KMS-11 (cell line): Measurements from ENCODE around the gene SHROOM2.

ENCODE experiments used
- H2AFZ ChIP-seq: fragments of 200-600 bp; sonication (generic); 2 replicates; pipeline ENCODE4 v1.6.1; 2016; ENCODE audit warnings: antibody characterized with exemption, mixed run types, low read depth
- H3K27ac ChIP-seq: fragments of 200-600 bp; sonication (generic); 2 replicates; pipeline ENCODE4 v1.6.1; 2016; ENCODE audit warnings: mild to moderate bottlenecking, mixed run types
- H3K27me3 ChIP-seq: fragments of 200-600 bp; sonication (generic); 2 replicates; pipeline ENCODE4 v1.6.1; 2017; ENCODE audit warnings: mild to moderate bottlenecking, low read depth, mixed run types, moderate library complexity; ENCODE audit not compliant: insufficient read depth
- H3K36me3 ChIP-seq: fragments of 200-600 bp; sonication (generic); 2 replicates; pipeline ENCODE4 v1.6.1; 2017; ENCODE audit warnings: mild to moderate bottlenecking, mixed run types; ENCODE audit not compliant: insufficient read depth
- H3K4me1 ChIP-seq: fragments of 200-600 bp; sonication (generic); 2 replicates; pipeline ENCODE4 v1.6.1; 2016; ENCODE audit warnings: mild to moderate bottlenecking, low read depth, mixed run types; ENCODE audit not compliant: poor library complexity, severe bottlenecking
- H3K4me2 ChIP-seq: fragments of 200-600 bp; sonication (generic); 2 replicates; pipeline ENCODE4 v1.7.0; 2016; ENCODE audit warnings: mild to moderate bottlenecking, mixed run types
- H3K4me3 ChIP-seq: fragments of 200-600 bp; sonication (generic); IDR thresholded peaks from 2 replicates; pipeline ENCODE4 v1.6.1; 2017; ENCODE audit warnings: low read depth, low read length, mixed read lengths; ENCODE audit not compliant: insufficient read depth
- H3K79me2 ChIP-seq: fragments of 200-600 bp; sonication (generic); 2 replicates; pipeline ENCODE4 v1.6.1; 2016; ENCODE audit warnings: low read depth, mixed run types; ENCODE audit not compliant: insufficient read depth
- H3K9ac ChIP-seq: fragments of 200-600 bp; sonication (generic); 2 replicates; pipeline ENCODE4 v1.6.1; 2016; ENCODE audit warnings: mild to moderate bottlenecking, mixed run types
- H4K20me1 ChIP-seq: fragments of 200-600 bp; sonication (generic); 2 replicates; pipeline ENCODE4 v1.6.1; 2016; ENCODE audit warnings: mild to moderate bottlenecking, mixed run types; ENCODE audit not compliant: insufficient read depth
- TF ChIP-seq, protein P1 (sequence below): fragments of 200-600 bp; sonication (generic); conservative IDR thresholded peaks from 2 replicates; pipeline ENCODE4 v1.6.1; 2017; ENCODE audit warnings: low read depth, mild to moderate bottlenecking, antibody characterized with exemption, low read length, moderate library complexity, mixed read lengths

The SHROOM2 gene

DNA sequence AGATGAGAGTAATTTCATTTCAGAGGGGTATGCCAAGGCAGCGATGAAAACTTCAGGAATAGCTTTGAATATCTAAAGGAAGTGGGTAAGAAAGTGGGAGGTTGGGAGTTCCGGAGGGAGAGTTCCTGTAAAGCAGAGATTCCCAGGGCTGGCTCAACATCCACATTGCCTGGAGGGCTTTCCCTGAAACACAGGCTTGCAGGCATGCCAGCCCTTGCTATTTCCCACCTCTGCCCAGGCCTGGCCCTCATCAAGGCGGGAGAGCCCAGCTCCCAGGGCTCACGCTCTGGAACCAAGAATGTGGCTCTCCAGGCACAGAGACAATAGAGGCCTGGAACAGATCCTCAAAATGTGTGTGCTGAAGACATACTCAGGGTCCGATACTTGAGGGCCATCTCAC, 137.1 kb downstream of the SHROOM2 start:
- Histone ChIP-seq H2AFZ (no peak overlapping the region), H3K4me2 (no peak overlapping the region), H3K9ac (no peak overlapping the region), H3K27me3 (no peaks in the 10 kb centered on the region), H3K4me3 (no peak overlapping the region), H3K36me3 (no peaks in the 10 kb centered on the region), H3K79me2 (no peaks in the 10 kb centered on the region), H4K20me1 (no peaks in the 10 kb centered on the region), H3K27ac (no peak overlapping the region), H3K4me1 (no peaks in the 10 kb centered on the region)
- TF ChIP-seq, protein P1, sequence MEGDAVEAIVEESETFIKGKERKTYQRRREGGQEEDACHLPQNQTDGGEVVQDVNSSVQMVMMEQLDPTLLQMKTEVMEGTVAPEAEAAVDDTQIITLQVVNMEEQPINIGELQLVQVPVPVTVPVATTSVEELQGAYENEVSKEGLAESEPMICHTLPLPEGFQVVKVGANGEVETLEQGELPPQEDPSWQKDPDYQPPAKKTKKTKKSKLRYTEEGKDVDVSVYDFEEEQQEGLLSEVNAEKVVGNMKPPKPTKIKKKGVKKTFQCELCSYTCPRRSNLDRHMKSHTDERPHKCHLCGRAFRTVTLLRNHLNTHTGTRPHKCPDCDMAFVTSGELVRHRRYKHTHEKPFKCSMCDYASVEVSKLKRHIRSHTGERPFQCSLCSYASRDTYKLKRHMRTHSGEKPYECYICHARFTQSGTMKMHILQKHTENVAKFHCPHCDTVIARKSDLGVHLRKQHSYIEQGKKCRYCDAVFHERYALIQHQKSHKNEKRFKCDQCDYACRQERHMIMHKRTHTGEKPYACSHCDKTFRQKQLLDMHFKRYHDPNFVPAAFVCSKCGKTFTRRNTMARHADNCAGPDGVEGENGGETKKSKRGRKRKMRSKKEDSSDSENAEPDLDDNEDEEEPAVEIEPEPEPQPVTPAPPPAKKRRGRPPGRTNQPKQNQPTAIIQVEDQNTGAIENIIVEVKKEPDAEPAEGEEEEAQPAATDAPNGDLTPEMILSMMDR: no peak

- no peak overlapping the region for H3K4me2 ChIP-seq
- no peaks in the 10 kb centered on the region for H3K27me3 ChIP-seq
- no peaks in the 10 kb centered on the region for H3K4me1 ChIP-seq
- no peaks in the 10 kb centered on the region for H3K36me3 ChIP-seq
- TF ChIP-seq, protein P1: no peak
- H3K4me3 ChIP-seq: no peak overlapping the region
- H3K27ac ChIP-seq: no peak overlapping the region
- H3K79me2 ChIP-seq: no peaks in the 10 kb centered on the region
- H2AFZ ChIP-seq: no peak overlapping the region
- H3K9ac ChIP-seq: no peak overlapping the region
- no peaks in the 10 kb centered on the region for H4K20me1 ChIP-seq
These were observed 139.8 kb downstream of the SHROOM2 start for GRCh38 chrX:9926002-9926401.

DNA sequence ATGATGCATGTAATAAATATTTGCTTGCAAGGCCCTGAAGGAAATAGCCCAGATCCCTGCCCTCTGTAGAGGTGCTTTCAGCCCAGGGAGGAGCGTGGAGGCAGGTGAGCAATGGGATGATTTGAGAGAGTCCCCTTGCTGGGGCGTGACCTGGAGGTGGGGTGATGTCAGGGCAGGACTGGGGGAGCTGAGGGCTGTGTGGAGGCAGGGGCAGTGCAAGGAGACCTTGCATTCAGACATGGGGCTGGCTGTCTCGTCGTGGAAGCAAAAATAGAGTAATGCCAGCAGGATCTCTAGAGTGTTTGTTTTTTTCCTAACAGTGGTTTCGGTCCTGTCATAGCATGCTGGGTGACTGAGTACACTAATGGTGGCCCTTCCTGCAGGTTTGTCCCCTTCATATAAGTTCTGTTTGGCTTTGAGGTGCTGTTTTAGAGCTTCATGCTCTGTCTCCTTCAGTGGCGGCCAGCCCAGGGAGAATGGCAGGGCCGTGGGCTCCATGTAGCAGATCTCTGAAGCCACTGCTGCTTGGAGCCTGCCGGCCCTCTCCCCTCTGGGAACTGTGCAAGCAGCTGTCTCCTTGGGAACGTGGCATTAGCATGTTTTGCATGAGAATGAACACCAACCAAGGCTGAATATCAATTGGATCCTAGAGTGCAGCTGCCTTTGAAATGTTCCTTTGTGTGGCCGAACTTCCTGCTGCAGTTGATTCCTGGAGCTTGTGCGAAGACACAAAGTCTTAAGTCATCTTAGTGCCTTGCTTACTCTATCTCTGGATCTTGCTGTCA, 141.7 kb downstream of the SHROOM2 start:
- H3K36me3 ChIP-seq: no peaks in the 10 kb centered on the region
- H3K27ac ChIP-seq: no peak overlapping the region
- no peak overlapping the region for H3K9ac ChIP-seq
- TF ChIP-seq, protein P1: no peak
- no peak overlapping the region for H3K4me2 ChIP-seq
- no peak overlapping the region for H3K4me3 ChIP-seq
- H4K20me1 ChIP-seq: no peaks in the 10 kb centered on the region
- H3K4me1 ChIP-seq: no peaks in the 10 kb centered on the region
- H3K27me3 ChIP-seq: no peaks in the 10 kb centered on the region
- H3K79me2 ChIP-seq: no peaks in the 10 kb centered on the region
- no peak overlapping the region for H2AFZ ChIP-seq

GRCh38 chrX:9935436-9935835, 149.2 kb downstream of the SHROOM2 start:
- Histone ChIP-seq H3K9ac (no peak overlapping the region), H3K27ac (no peak overlapping the region), H3K27me3 (no peaks in the 10 kb centered on the region), H3K4me3 (no peak overlapping the region), H3K4me2 (no peak overlapping the region), H3K79me2 (no peaks in the 10 kb centered on the region), H3K4me1 (peaks cover 25% of the 10 kb centered on the region), H3K36me3 (no peaks in the 10 kb centered on the region), H4K20me1 (no peaks in the 10 kb centered on the region), H2AFZ (no peak overlapping the region)
- TF ChIP-seq, protein P1: no peak
